Stomach (tissue), 9 donors: ENCODE data around the gene EIF4A3. TPM values are rescaled to one million over a fixed set of nuclear protein-coding genes. Genes with fewer than 3 reads are reported as not detected.

Experiments used
- DNase-seq, 2 donors: peaks; one replicate each; pipeline versions ENCODE4 v3.0.0 to v3.0.0-alpha.2; 2013 to 2019
- H3K27ac ChIP-seq, 5 donors: fragments of 200-600 bp in 4 of 5; sonication (generic) in 4 of 5; one replicate each; pipeline ENCODE4 v1.5.1; 2013 to 2019; ENCODE audit warnings: mild to moderate bottlenecking in 1 of 5, moderate library complexity in 1 of 5
- H3K27me3 ChIP-seq, 3 donors: fragments of 200-600 bp; sonication (generic); one replicate each; pipeline ENCODE4 v1.5.1; 2017 to 2019; ENCODE audit warnings: mixed run types in 1 of 3
- H3K36me3 ChIP-seq, 4 donors: fragments of 200-600 bp; sonication (generic); 1 replicate in 3 of 4; 2 replicates in 1 of 4; pipeline ENCODE4 v1.5.1; 2016 to 2019
- H3K4me1 ChIP-seq, 4 donors: fragments of 200-600 bp; sonication (generic); one replicate each; pipeline ENCODE4 v1.5.1; 2016 to 2019
- H3K4me3 ChIP-seq, 4 donors: fragments of 200-600 bp; sonication (generic) in 3 of 4; one replicate each; pipeline ENCODE4 v1.5.1; 2016 to 2019; ENCODE audit warnings: mild to moderate bottlenecking in 1 of 4
- H3K9me3 ChIP-seq, 4 donors: fragments of 200-600 bp; sonication (generic); one replicate each; pipeline ENCODE4 v1.5.1; 2016 to 2019
- CTCF ChIP-seq, 7 experiments: fragments of 450-650 bp in 4 of 7; fragments of 200-600 bp in 3 of 7; sonication (generic) in 3 of 7; IDR thresholded peaks; one replicate each; pipeline ENCODE4 v1.5.1; 2016 to 2019; ENCODE audit warnings: antibody characterized with exemption in 7 of 7, control low read depth in 2 of 7, mild to moderate bottlenecking in 1 of 7
- EP300 ChIP-seq: sonication (generic); formaldehyde crosslinking; IDR thresholded peaks from one replicate; pipeline ENCODE4 v1.6.1; 2017; ENCODE audit warnings: antibody characterized with exemption
- POLR2A ChIP-seq, 4 donors: fragments of 450-650 bp; IDR thresholded peaks; one replicate each; pipeline ENCODE4 v1.6.1; 2016; ENCODE audit warnings: antibody characterized with exemption in 4 of 4, control low read depth in 2 of 4, mild to moderate bottlenecking in 1 of 4, moderate library complexity in 1 of 4
- POLR2AphosphoS5 ChIP-seq, 3 donors: sonication (generic); formaldehyde crosslinking; IDR thresholded peaks; one replicate each; pipeline ENCODE4 v1.6.1; 2016; ENCODE audit warnings: antibody characterized with exemption in 3 of 3
- WGBS, 5 donors: extraction: QIAGEN DNeasy Blood & Tissue Kit in 3 of 5; methylation state at CpG; one replicate each; pipeline versions ENCODE4 v1.1.5 to v1.1.7; 2013 to 2018; 5-methylcytosine and 5-hydroxymethylcytosine counted together
- intact Hi-C: fragments of 100-400 bp; cut with DNase I; formaldehyde crosslinking; loops from one replicate; pipeline ENCODE4 v1.15.1; 2023; ENCODE audit warnings: low total_unique reads
- polyA plus RNA-seq, 3 donors: library from polyadenylated mRNA; stranded (reverse); fragments of 200-250 nt; gene quantifications; one replicate each; pipeline ENCODE4 v1.2.3, GENCODE V29; 2013
- total RNA-seq, 5 donors: library from RNA; depleted of rRNA; stranded (reverse); fragments of >200 nt; gene quantifications; one replicate each; pipeline versions ENCODE4 v1.1.0 to v1.2.3, GENCODE V29; 2014 to 2016
- donor health status: healthy with polysubstance abuse.
- donor health status: Bipolar disorder and iron deficiency.
- donor health status: healthy.

Gene EIF4A3
- total and polyA plus RNA-seq, 8 donors: 17.5 to 78.2 (median 49.2) TPM

GRCh38 chr17:80146121-80147034, 550 bp downstream of the EIF4A3 start:
- 0 to 1% (median 1%) methylated on average over 18 to 68 of the region's 69 CpGs for WGBS, 5 donors
- H3K36me3 ChIP-seq: peaks cover 26 to 29% (median 28%) of the 10 kb centered on the region in 4 donors
- H3K4me3 ChIP-seq: peak overlapping the region; percentile 68 to 88 (median 82)
- no peaks in the 10 kb centered on the region for H3K27me3 ChIP-seq
- peak in 1 of 2 donors; percentile 51 for DNase-seq
- H3K9me3 ChIP-seq: no peaks in the 10 kb centered on the region
- TF ChIP-seq CTCF (IDR thresholded peaks at IDR 0.05) (no peak), POLR2A (IDR thresholded peaks at IDR 0.05) (no peak), EP300 (no peak), POLR2AphosphoS5 (IDR thresholded peaks at IDR 0.05) (no peak)
- peaks cover 19 to 48% (median 32%) of the 10 kb centered on the region in 4 donors for H3K4me1 ChIP-seq
- H3K27ac ChIP-seq: peak overlapping the region; percentile 91 to 99 (median 96)
- intact Hi-C loops: no loop called here

- Histone ChIP-seq H3K9me3 (no peaks in the 10 kb centered on the region), H3K36me3 (peaks cover 31 to 39% (median 38%) of the 10 kb centered on the region in 4 donors), H3K4me3 (peak overlapping the region; percentile 68 to 88 (median 82)), H3K4me1 (peaks cover 19 to 46% (median 32%) of the 10 kb centered on the region in 4 donors), H3K27ac (peak overlapping the region in 4 of 5 donors; percentile 92 to 99 (median 96)), H3K27me3 (no peaks in the 10 kb centered on the region)
- no peak for DNase-seq
- intact Hi-C loops: no loop called here
- TF ChIP-seq CTCF (IDR thresholded peaks at IDR 0.05) (no peak), POLR2AphosphoS5 (IDR thresholded peaks at IDR 0.05) (no peak), POLR2A (IDR thresholded peaks at IDR 0.05) (no peak), EP300 (no peak)
- 38 to 51% (median 46%) methylated on average over 10 of the region's 10 CpGs for WGBS, 5 donors
Measured at GRCh38 chr17:80145076-80146075, 1.6 kb downstream of the EIF4A3 start.

GRCh38 chr17:80142929-80143328, 4.0 kb downstream of the EIF4A3 start:
- no peak overlapping the region for H3K27ac ChIP-seq
- WGBS, 5 donors: 90 to 96% (median 92%) methylated on average over 6 of the region's 6 CpGs
- no peaks in the 10 kb centered on the region for H3K9me3 ChIP-seq
- no peaks in the 10 kb centered on the region for H3K27me3 ChIP-seq
- H3K4me3 ChIP-seq: no peak overlapping the region
- DNase-seq: no peak
- peaks cover 56 to 64% (median 63%) of the 10 kb centered on the region in 4 donors for H3K36me3 ChIP-seq
- TF ChIP-seq EP300: no peak
- peaks cover 16 to 35% (median 23%) of the 10 kb centered on the region in 4 donors for H3K4me1 ChIP-seq
- intact Hi-C loops: no loop called here

- DNase-seq: no peak
- intact Hi-C loops: no loop called here
- Histone ChIP-seq H3K27me3 (no peaks in the 10 kb centered on the region), H3K9me3 (no peaks in the 10 kb centered on the region), H3K36me3 (peaks cover 69 to 77% (median 76%) of the 10 kb centered on the region in 4 donors), H3K4me1 (peaks cover 14 to 32% (median 20%) of the 10 kb centered on the region in 4 donors), H3K4me3 (no peak overlapping the region), H3K27ac (no peak overlapping the region)
- TF ChIP-seq POLR2AphosphoS5 (IDR thresholded peaks at IDR 0.05) (no peak), CTCF (IDR thresholded peaks at IDR 0.05) (no peak), POLR2A (IDR thresholded peaks at IDR 0.05) (no peak), EP300 (no peak)
- WGBS, 5 donors: 91 to 94% (median 94%) methylated on average over 7 of the region's 7 CpGs
Measured at GRCh38 chr17:80141463-80142165, 5.3 kb downstream of the EIF4A3 start.
